ENCODE measurements around the gene MYO5A. TPM values are rescaled to one million over a fixed set of nuclear protein-coding genes. Genes with fewer than 3 reads are reported as not detected.

Gene MYO5A
- total RNA-seq, 2 experiments from 2014 or later = 31.8 to 42.0 TPM

DNA sequence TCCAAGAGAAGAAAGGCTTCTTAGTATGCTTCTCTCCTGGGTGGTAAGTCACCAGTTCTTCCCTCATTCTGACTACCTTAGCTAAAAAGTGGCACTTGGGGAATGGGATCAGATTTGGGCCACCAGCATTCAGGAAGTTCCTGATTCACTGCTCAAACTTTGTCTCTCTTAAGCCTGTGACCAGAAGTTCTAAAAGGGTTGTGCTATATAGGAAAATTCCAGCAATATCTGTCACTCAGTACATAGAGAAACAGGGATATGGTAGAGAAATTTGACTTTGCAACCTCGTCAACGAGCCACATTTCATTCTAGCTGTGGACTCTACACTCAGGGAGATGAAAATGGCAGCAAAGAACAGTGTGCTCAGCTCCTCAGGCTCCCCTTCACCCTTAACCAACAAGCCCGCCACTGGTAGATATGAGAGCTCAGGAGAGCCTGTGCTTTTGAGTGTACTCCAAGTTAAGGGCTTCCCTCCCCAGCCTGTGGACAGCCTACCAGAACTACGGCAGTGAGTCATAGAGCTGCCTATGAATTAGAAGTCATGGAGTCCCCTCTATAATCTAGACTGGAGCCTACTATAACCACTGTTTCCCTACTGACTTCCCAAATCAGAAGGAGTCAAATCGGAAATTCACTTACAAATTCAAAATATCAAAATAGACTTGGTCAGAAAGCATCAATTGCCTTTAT, 180.5 kb downstream of the MYO5A start:
- Histone ChIP-seq H3K4me2 (ENCODE audit: low read length) (no peak overlapping the region), H3K36me3 (ENCODE audit: insufficient read depth, low read length) (peaks cover 69% of the 10 kb centered on the region), H3K9me3 (ENCODE audit: low read length) (no peaks in the 10 kb centered on the region), H3K9me2 (ENCODE audit: insufficient read depth, low read length) (no peaks in the 10 kb centered on the region), H3K27ac (ENCODE audit: low read depth, low read length, poor library complexity, severe bottlenecking) (no peak overlapping the region), H4K20me1 (ENCODE audit: insufficient read depth, low read length) (no peaks in the 10 kb centered on the region), H3K4me3 (ENCODE audit: low read depth, low read length, poor library complexity, severe bottlenecking) (no peak overlapping the region), H3K4me1 (ENCODE audit: insufficient read depth, low read length, poor library complexity, severe bottlenecking) (no peaks in the 10 kb centered on the region), H2AFZ (ENCODE audit: low read length) (no peak overlapping the region), H3K79me2 (ENCODE audit: insufficient read depth, low read depth, low read length) (no peaks in the 10 kb centered on the region)
- TF ChIP-seq EZH2phosphoT487 (IDR thresholded peaks at IDR 0.05; ENCODE audit: borderline replicate concordance, low read depth, low read length) = no peak
- TF ChIP-seq, protein P1, sequence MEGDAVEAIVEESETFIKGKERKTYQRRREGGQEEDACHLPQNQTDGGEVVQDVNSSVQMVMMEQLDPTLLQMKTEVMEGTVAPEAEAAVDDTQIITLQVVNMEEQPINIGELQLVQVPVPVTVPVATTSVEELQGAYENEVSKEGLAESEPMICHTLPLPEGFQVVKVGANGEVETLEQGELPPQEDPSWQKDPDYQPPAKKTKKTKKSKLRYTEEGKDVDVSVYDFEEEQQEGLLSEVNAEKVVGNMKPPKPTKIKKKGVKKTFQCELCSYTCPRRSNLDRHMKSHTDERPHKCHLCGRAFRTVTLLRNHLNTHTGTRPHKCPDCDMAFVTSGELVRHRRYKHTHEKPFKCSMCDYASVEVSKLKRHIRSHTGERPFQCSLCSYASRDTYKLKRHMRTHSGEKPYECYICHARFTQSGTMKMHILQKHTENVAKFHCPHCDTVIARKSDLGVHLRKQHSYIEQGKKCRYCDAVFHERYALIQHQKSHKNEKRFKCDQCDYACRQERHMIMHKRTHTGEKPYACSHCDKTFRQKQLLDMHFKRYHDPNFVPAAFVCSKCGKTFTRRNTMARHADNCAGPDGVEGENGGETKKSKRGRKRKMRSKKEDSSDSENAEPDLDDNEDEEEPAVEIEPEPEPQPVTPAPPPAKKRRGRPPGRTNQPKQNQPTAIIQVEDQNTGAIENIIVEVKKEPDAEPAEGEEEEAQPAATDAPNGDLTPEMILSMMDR (conservative IDR thresholded peaks at IDR 0.05; ENCODE audit: low read length) = no peak
- no TSS peak for BruUV-seq (replicated peaks)
- CTCF ChIA-PET (ENCODE audit: unreplicated experiment) = no interaction called here
- intact Hi-C loops (cut with micrococcal nuclease; ENCODE audit: unreplicated experiment) = no loop called here
- DNase-seq (ENCODE audit: low spot score) = no peak
- POLR2A ChIA-PET = interaction anchor here (0.7 to 2.4 kb wide), 4 partner anchors 12 to 665 kb away, joined by 3 to 6 read pairs (median 4); no protein-coding TSS in a partner anchor

DNA sequence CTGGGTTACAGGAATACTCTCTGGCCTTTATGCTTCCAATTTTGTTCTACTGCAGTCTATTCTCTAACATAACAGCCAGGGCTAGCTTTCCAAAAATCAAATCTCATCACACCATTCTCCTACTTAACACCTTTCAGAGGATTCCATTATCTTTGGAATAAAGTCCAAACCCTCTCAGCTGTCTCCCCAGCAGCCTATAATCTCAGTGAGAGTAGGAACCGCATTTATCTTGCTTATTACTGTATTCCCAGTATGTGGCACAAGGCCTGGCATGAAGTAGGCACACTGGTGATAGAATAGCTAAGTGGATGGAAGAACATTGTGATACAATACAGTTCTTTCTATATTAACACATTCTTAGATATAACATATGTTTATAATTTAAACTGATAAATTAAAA, 184.1 kb downstream of the MYO5A start:
- no peaks in the 10 kb centered on the region for H3K4me1 ChIP-seq (ENCODE audit: insufficient read depth, low read length, poor library complexity, severe bottlenecking)
- no peak overlapping the region for H3K27ac ChIP-seq (ENCODE audit: low read depth, low read length, poor library complexity, severe bottlenecking)
- H3K79me2 ChIP-seq (ENCODE audit: insufficient read depth, low read depth, low read length) = no peaks in the 10 kb centered on the region
- no peak for DNase-seq (ENCODE audit: low spot score)
- H4K20me1 ChIP-seq (ENCODE audit: insufficient read depth, low read length) = no peaks in the 10 kb centered on the region
- no peaks in the 10 kb centered on the region for H3K9me3 ChIP-seq (ENCODE audit: low read length)
- H3K9me2 ChIP-seq (ENCODE audit: insufficient read depth, low read length) = no peaks in the 10 kb centered on the region
- peaks cover 41% of the 10 kb centered on the region for H3K36me3 ChIP-seq (ENCODE audit: insufficient read depth, low read length)
- TF ChIP-seq, protein P1 (conservative IDR thresholded peaks at IDR 0.05; ENCODE audit: low read length) = no peak
- TF ChIP-seq EZH2phosphoT487 (IDR thresholded peaks at IDR 0.05; ENCODE audit: borderline replicate concordance, low read depth, low read length) = no peak
- no peak overlapping the region for H3K4me3 ChIP-seq (ENCODE audit: low read depth, low read length, poor library complexity, severe bottlenecking)
- intact Hi-C loops (cut with micrococcal nuclease; ENCODE audit: unreplicated experiment) = no loop called here
- H2AFZ ChIP-seq (ENCODE audit: low read length) = no peak overlapping the region
- H3K4me2 ChIP-seq (ENCODE audit: low read length) = no peak overlapping the region
- POLR2A ChIA-PET = no interaction called here
- CTCF ChIA-PET (ENCODE audit: unreplicated experiment) = no interaction called here
- no TSS peak for BruUV-seq (replicated peaks)

DNA sequence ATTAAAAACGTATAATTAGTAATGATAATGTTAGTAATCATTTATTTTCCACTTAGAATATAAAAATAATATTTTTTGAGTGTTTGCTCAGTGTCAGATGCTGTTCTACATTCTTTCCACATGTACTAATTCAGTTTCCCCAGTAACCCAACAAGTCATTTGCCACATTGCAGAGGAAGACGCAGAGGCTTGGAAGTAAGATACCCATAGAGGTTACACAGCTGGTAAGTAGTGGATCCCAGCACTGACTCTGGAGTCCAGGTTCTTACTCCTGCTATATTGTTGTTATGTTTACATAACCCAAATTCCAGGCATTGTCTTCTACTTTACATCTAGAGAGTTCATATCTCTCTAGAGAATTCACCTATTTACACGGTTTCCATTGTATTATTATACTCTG, 184.8 kb downstream of the MYO5A start:
- Histone ChIP-seq H3K79me2 (ENCODE audit: insufficient read depth, low read depth, low read length) (no peaks in the 10 kb centered on the region), H3K4me3 (ENCODE audit: low read depth, low read length, poor library complexity, severe bottlenecking) (no peak overlapping the region), H3K9me2 (ENCODE audit: insufficient read depth, low read length) (no peaks in the 10 kb centered on the region), H3K4me1 (ENCODE audit: insufficient read depth, low read length, poor library complexity, severe bottlenecking) (no peaks in the 10 kb centered on the region), H4K20me1 (ENCODE audit: insufficient read depth, low read length) (no peaks in the 10 kb centered on the region), H3K27ac (ENCODE audit: low read depth, low read length, poor library complexity, severe bottlenecking) (no peak overlapping the region), H3K9me3 (ENCODE audit: low read length) (no peaks in the 10 kb centered on the region), H3K4me2 (ENCODE audit: low read length) (no peak overlapping the region), H3K36me3 (ENCODE audit: insufficient read depth, low read length) (peaks cover 38% of the 10 kb centered on the region), H2AFZ (ENCODE audit: low read length) (no peak overlapping the region)
- POLR2A ChIA-PET = no interaction called here
- DNase-seq (ENCODE audit: low spot score) = no peak
- no TSS peak for BruUV-seq (replicated peaks)
- CTCF ChIA-PET (ENCODE audit: unreplicated experiment) = no interaction called here
- no peak for TF ChIP-seq EZH2phosphoT487 (IDR thresholded peaks at IDR 0.05; ENCODE audit: borderline replicate concordance, low read depth, low read length)
- TF ChIP-seq, protein P1 (conservative IDR thresholded peaks at IDR 0.05; ENCODE audit: low read length) = no peak
- intact Hi-C loops (cut with micrococcal nuclease; ENCODE audit: unreplicated experiment) = no loop called here
